Anterior cingulate cortex (tissue), 58 donors: ENCODE data around the gene WDR12.
"Not testable (repeated sequence)": the region's sequence is repeated elsewhere in the genome, so short reads cannot be mapped to it uniquely, and the experiment has no call there.

Source experiments
- DNase-seq, 58 donors: peaks; one replicate each; lab custom pipeline; 2025; lab: John Stamatoyannopoulos, UW

Gene WDR12

GRCh38 chr2:202911512-202912341 is at the start of gene WDR12, which contains the start of gene CARF:
TSS of gene WDR12 (minus strand) at chr2:202911673. CDS start at chr2:202911476, 197 bp downstream.
TSS of gene CARF (plus strand) at chr2:202912275. CDS start at chr2:202941903, 29,628 bp downstream.
- peak in 57 of 58 donors; percentile 41 to 96 (median 88) for DNase-seq

GRCh38 chr2:202960524-202960923 is 49.1 kb upstream of the WDR12 start:
- no peak for DNase-seq

DNA sequence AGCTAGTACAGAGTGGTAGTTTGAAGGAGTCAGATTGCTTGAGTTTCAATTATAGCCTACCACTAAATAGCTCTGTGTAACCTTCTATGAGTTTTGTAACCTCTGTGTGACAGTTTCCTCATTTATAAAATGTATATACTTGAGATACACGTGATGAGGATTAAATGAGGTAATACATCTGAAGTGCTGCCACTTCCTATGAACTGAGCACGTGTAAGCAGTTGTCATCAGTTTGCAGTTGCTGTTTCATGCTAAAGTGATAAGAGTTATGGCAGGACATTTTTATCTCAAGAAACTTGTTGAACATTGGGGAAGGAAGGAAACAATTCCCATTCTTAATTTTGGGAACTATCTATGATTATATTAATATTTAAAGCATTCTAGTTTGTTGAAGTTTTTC is 39.1 kb upstream of the WDR12 start:
- no peak for DNase-seq

DNA sequence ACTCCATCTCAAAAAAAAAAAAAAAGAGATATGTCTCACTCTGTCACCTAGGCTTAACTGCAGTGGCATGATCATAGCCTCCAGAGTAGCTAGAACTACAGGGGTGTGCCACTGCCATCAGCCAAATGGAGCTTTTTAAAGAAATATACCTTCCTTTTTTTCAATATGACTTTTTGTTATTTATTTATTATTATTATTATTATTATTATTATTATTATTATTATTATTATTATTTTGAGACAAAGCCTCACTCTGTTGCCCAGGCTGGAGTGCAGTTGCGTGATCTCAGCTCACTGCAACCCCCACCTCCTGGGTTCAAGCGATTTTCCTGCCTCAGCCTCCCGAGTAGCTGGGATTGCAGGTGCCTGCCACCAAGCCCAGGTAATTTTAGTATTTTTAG is 37.9 kb upstream of the WDR12 start:
- DNase-seq: not testable (repeated sequence)

DNA sequence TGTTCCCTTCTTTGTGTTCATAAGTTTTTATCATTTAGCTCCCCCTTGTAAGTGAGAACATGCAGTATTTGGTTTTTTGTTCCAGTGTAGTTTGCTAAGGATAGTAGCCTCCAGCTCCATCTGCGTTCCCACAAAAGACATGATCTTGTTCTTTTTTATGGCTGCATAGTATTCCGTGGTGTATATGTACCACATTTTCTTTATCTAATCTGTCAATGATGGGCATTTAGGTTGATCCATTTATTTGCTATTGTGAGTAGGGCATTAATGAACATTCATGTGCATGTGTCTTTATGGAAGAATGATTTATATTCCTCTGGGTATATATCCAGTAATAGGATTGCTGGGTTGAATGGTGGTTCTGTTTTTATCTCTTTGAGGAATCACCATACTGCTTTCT is 34.0 kb upstream of the WDR12 start:
- no peak for DNase-seq

DNA sequence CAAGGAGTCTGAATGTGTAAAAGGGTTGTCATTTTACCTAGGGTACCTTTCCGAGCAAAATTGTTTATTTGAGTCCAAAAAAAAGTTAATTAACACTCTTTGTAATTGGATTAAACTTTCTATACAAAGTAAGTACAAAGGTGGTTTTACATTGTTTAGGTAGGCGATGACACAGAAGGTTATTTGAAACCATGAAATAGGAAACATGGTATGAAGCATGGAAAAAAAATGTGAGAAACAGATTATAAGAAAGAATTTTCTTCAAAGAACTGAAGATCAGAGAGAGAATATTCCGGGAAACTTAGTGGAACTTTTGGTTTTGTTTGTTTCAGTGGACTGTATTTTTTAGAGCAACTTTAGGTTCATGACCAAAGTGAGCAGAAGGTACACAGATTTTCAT is 33.3 kb upstream of the WDR12 start:
- no peak for DNase-seq

GRCh38 chr2:202944408-202944807 is 32.9 kb upstream of the WDR12 start:
- no peak for DNase-seq

GRCh38 chr2:202941771-202942170 is 30.3 kb upstream of the WDR12 start:
- DNase-seq: no peak

DNA sequence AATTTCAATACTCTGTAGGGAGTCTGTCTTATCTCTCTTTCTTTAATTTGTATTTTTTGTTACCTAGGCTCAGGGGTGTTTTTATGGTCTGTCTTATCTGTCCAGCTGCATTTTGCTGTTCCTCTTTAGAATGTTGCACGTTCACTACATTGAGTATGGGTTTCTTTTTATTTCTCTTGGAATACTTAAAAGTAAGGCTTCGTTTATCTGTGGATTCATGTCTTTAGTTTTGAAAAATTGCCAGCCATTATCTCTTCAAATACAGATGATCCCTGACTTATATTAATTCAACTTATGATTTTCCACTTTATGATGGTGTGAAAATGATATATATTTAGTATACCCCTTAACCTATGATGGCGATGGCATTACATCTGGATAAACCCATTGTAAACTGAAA is 27.5 kb upstream of the WDR12 start:
- no peak for DNase-seq

GRCh38 chr2:202934456-202934855 is 23.0 kb upstream of the WDR12 start:
- DNase-seq: no peak

DNA sequence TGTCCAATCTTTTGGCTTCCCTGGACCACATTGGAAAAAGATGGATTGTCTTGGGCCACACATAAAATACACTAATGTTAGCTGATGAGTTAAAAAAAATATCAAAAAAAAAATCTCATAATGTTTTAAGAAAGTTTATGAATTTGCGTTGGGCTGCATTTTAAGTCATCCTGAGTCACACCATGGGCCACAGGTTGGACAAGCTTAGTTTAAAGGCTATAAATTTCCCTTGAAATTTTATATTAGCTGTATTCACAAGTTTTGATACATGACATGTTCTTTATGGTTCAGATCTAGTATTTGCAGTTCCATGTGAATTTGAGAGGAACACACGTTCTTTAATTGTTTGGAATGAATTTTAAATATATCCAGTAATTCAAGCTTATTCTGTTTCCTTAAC is 22.5 kb upstream of the WDR12 start:
- DNase-seq: no peak

- DNase-seq: no peak
These were observed 21.7 kb upstream of the WDR12 start for GRCh38 chr2:202933139-202933510.

DNA sequence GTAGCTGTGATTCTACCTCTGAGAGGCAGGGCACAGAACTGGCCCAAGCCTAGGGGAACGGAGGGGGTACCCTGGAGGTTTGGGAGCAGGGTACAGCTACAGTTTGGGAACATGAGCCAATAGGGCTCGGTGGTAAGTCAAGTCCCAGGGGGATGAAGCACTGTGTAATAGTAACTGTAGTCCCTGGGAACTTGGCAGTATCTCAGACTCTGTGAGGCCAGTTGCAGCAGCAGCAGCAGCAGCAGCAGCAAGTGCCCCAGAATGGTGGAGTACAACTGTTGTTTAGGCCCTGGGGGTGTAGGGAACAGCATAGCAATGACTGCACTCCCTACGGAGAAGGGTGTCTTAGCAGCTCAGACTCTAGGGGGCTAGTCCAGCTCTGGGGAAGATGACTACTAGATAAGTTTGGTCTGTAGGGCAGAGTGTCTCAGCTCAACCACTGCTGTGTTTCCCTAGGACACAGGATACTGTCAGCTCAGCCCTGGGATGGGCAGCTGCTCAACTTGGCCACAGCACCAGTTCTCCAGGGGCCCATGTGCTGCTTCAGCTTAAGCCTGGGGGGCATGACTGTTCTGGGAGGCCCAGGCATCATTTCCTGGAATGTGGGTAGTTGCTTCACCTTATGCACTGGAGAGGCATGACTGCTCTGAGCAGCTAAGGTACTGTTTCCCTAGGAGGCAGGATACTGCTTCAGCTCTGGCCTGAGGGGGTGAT is 21.1 kb upstream of the WDR12 start:
- no peak for DNase-seq

- DNase-seq: no peak
These were observed 7.4 kb upstream of the WDR12 start for GRCh38 chr2:202918860-202919259.

DNA sequence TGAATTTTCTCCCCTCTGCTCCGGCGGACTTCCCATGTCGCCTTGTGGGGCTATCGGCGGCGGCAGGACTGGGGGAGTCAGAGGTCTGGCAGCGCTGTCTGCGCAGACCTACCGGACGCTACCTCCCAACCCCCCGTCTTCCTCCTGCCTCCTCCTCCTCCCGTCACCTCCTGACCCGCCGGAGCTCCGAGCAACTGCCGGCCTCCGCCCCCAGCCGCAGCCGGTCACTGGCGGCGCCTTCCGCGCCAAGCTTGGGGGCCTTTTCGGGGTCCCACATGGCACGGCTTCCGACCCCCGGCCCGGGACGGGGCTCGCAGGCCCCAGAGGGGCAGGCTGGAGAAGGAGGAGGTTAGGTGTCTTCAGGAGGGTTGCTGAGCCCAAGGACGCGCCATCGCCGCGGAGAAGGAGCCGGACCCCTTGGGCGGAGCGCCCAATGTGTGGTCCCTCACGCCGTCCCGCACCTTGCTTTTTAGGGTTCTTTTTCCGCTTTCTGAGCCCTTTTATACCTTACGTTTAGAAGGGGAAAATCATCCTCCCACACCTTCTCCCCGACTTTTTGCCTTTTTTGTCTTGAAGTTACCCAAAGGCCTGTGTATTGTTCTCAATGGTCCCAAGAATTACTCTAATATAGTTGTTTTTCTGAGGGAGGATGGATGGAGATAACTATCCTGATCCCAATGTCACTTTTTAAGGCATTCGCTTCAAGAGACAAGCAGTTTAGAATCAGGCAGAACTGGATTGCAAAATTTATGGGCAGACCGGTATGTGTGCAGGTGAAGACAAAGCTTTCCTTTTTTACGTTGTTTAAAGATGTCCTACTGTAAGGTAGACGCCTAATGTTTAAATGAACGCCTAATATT is 1.1 kb upstream of the WDR12 start:
- DNase-seq: not testable (repeated sequence)

GRCh38 chr2:202911203-202911511 is 316 bp downstream of the WDR12 start:
- no peak for DNase-seq

DNA sequence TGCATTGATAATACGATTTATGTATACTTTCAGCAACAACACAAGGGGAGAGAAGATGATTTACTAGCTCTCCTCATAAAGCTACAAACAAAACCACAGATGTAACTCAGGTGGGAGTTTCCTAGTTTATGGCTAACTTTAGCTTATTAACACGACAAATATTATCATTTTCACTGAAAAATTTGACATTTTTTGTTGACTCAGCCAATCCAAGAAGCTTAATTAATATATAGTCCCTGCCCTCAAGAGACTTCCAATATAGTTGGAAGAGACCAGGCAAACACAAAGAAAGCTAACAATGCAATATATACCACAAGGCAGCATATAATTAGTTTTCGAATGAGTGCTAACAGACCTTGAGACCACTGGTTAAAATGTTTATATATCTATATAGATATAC is 775 bp downstream of the WDR12 start:
- no peak for DNase-seq

GRCh38 chr2:202910250-202910649 is 1.2 kb downstream of the WDR12 start:
- not testable (repeated sequence) for DNase-seq

- no peak for DNase-seq
These were observed 1.9 kb downstream of the WDR12 start for GRCh38 chr2:202909394-202910192.

DNA sequence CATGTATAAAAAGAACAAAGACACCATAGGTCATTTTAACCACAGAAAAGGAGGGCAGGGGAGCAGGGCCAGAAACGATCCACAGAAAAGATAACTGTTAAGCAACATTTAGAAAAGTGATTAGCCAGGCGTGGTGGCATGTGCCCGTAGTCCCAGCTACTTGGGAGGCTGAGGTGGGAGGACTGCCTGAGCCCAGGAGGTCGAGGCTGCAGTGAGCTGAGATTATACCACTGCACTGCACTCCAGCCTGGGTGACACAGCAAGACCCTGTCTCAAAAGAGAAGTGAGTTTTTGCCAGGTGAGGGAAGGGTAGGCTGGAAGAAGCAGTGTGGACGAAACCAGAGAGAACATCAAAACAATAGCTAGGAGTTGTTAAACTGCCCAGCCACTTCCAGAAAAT is 3.3 kb downstream of the WDR12 start:
- no peak for DNase-seq
